GM18505 (cell line): Measurements from ENCODE around the gene FRMD4A.

Experiments
- ATAC-seq: cut with Tn5 transposase; IDR thresholded peaks from one replicate; pipeline ENCODE4 v1.9.1; 2021; ENCODE audit not compliant: unreplicated experiment
- POLR2A ChIP-seq: IDR thresholded peaks from 4 replicates; pipeline ENCODE4 v1.6.1; 2011; ENCODE audit warnings: borderline replicate concordance; ENCODE audit not compliant: insufficient read depth, insufficient read length; ENCODE audit errors: extremely low read depth

Gene FRMD4A

GRCh38 chr10:13990392-13990805 is 340.3 kb downstream of the FRMD4A start:
- no peak for ATAC-seq
- TF ChIP-seq POLR2A = no peak

GRCh38 chr10:13989616-13990015 is 341.1 kb downstream of the FRMD4A start:
- TF ChIP-seq POLR2A = no peak
- ATAC-seq = no peak

GRCh38 chr10:13987446-13987845 is 343.3 kb downstream of the FRMD4A start:
- TF ChIP-seq POLR2A = no peak
- no peak for ATAC-seq

GRCh38 chr10:13984647-13985155 is 346.0 kb downstream of the FRMD4A start:
- ATAC-seq = no peak
- TF ChIP-seq POLR2A = no peak

- ATAC-seq = no peak
These were observed 347.7 kb downstream of the FRMD4A start for GRCh38 chr10:13983035-13983434.

GRCh38 chr10:13978533-13979115 is 352.1 kb downstream of the FRMD4A start:
- ATAC-seq = no peak
- TF ChIP-seq POLR2A = no peak

More at GRCh38 chr10:13983035-13983434, 347.7 kb downstream of the FRMD4A start:
- TF ChIP-seq POLR2A = no peak

GRCh38 chr10:13977861-13978532 is 352.7 kb downstream of the FRMD4A start:
- no peak for TF ChIP-seq POLR2A
- ATAC-seq = no peak

GRCh38 chr10:13973742-13974141 is 357.0 kb downstream of the FRMD4A start:
- TF ChIP-seq POLR2A = no peak
- ATAC-seq = no peak

GRCh38 chr10:13972609-13973008 is 358.1 kb downstream of the FRMD4A start:
- no peak for TF ChIP-seq POLR2A
- ATAC-seq = no peak

- ATAC-seq = no peak
- no peak for TF ChIP-seq POLR2A
These were observed 358.9 kb downstream of the FRMD4A start for GRCh38 chr10:13971601-13972475.

- no peak for TF ChIP-seq POLR2A
- no peak for ATAC-seq
These were observed 359.8 kb downstream of the FRMD4A start for GRCh38 chr10:13970957-13971353.

GRCh38 chr10:13970236-13970956 is 360.3 kb downstream of the FRMD4A start:
- TF ChIP-seq POLR2A = no peak
- ATAC-seq = no peak

GRCh38 chr10:13969792-13970140 is 361.0 kb downstream of the FRMD4A start:
- ATAC-seq = no peak

More at GRCh38 chr10:13969792-13970140, 361.0 kb downstream of the FRMD4A start:
- TF ChIP-seq POLR2A = no peak
